Endothelial cell of umbilical vein (primary cell): ENCODE measurements around the gene ZNF729. TPM values are rescaled to one million over a fixed set of nuclear protein-coding genes. Genes with fewer than 3 reads are reported as not detected.

Experiments
- BruUV-seq: library from RNA; stranded (reverse); fragments of 400-500 nt; replicated peaks from 2 replicates; lab custom pipeline; 2021; lab: Mats Ljungman, UMichigan
- CTCF ChIA-PET: fragments of 300-600, 350-600 bp; sonication (Branson Sonifier 250); formaldehyde crosslinking; loops from one replicate; lab custom pipeline; 2021; ENCODE audit warnings: antibody characterized with exemption, inconsistent platforms; lab: Charles Lee
- POLR2A ChIA-PET: fragments of 300-600, 350-600 bp; sonication (Branson Sonifier 250); formaldehyde crosslinking; loops from one replicate; lab custom pipeline; 2021; ENCODE audit warnings: antibody characterized with exemption, inconsistent platforms; lab: Charles Lee
- DNase-seq: peaks from one replicate; pipeline ENCODE4 v3.0.0-alpha.2; 2011; ENCODE audit warnings: low read depth, low spot score
- FAIRE-seq: peaks from 2 replicates; lab custom pipeline; 2011; peaks lifted over from hg19 to GRCh38; lab: Jason Lieb, UNC
- H2AFZ ChIP-seq: 2 replicates; pipeline ENCODE4 v1.6.0; 2012; ENCODE audit warnings: low read depth, low read length, control low read depth, inconsistent platforms
- H3K27ac ChIP-seq: 2 replicates; pipeline ENCODE4 v1.5.1; 2011; ENCODE audit warnings: low read depth, mild to moderate bottlenecking, control low read depth, low read length, moderate library complexity; ENCODE audit not compliant: insufficient read depth
- H3K27me3 ChIP-seq, 2 experiments: 2 replicates each; pipeline versions ENCODE4 v1.6.0 to v1.6.1; 2011; ENCODE audit warnings: low read length in 2 of 2, mixed read lengths in 1 of 2; ENCODE audit not compliant: control insufficient read depth in 2 of 2, insufficient read depth in 2 of 2
- H3K36me3 ChIP-seq, 2 experiments: 2 replicates in 1 of 2; 3 replicates in 1 of 2; pipeline ENCODE4 v1.5.1; 2011; ENCODE audit warnings: low read length in 2 of 2, mild to moderate bottlenecking in 1 of 2, moderate library complexity in 1 of 2; ENCODE audit not compliant: control insufficient read depth in 2 of 2, insufficient read depth in 2 of 2; ENCODE audit errors: extremely low read depth in 1 of 2
- H3K4me1 ChIP-seq: 3 replicates; pipeline ENCODE4 v1.5.1; 2011; ENCODE audit warnings: mild to moderate bottlenecking, low read length; ENCODE audit not compliant: control insufficient read depth, insufficient read depth; ENCODE audit errors: extremely low read depth
- H3K4me2 ChIP-seq: 2 replicates; pipeline ENCODE4 v1.6.1; 2011; ENCODE audit warnings: low read length, control low read depth, mixed read lengths; ENCODE audit not compliant: insufficient read depth
- H3K4me3 ChIP-seq, 3 experiments: fragments of 200-600 bp in 1 of 3; sonication (generic), shearing (Covaris generic) in 1 of 3; replicated peaks in 1 of 3; 2 replicates each; pipeline ENCODE4 v1.5.1; 2011 to 2016; ENCODE audit warnings: control low read depth in 3 of 3, low read length in 3 of 3, mild to moderate bottlenecking in 2 of 3, inconsistent platforms in 1 of 3, low read depth in 1 of 3, moderate library complexity in 1 of 3; ENCODE audit not compliant: insufficient read depth in 1 of 3
- H3K79me2 ChIP-seq: 2 replicates; pipeline ENCODE4 v1.6.0; 2012; ENCODE audit warnings: low read length, inconsistent platforms; ENCODE audit not compliant: control insufficient read depth, insufficient read depth
- H3K9ac ChIP-seq: replicated peaks from 2 replicates; pipeline ENCODE3; 2011; ENCODE audit warnings: low read length, control low read depth; ENCODE audit not compliant: insufficient read depth; ENCODE audit errors: extremely low read depth
- H3K9me1 ChIP-seq: replicated peaks from 3 replicates; pipeline ENCODE4 v1.6.0; 2011; ENCODE audit warnings: mild to moderate bottlenecking, low read length; ENCODE audit not compliant: control insufficient read depth, insufficient read depth; ENCODE audit errors: extremely low read depth
- H3K9me3 ChIP-seq: replicated peaks from 2 replicates; pipeline ENCODE4 v1.5.1; 2012; ENCODE audit warnings: low read length, inconsistent platforms; ENCODE audit not compliant: control insufficient read depth, insufficient read depth
- H4K20me1 ChIP-seq: replicated peaks from 2 replicates; pipeline ENCODE3; 2011; ENCODE audit warnings: mild to moderate bottlenecking, low read length; ENCODE audit not compliant: control insufficient read depth, insufficient read depth; ENCODE audit errors: extremely low read depth
- EZH2 ChIP-seq: IDR thresholded peaks from 2 replicates; pipeline ENCODE4 v1.6.1; 2012; ENCODE audit warnings: borderline replicate concordance, low read depth, mild to moderate bottlenecking, moderate library complexity, low read length, inconsistent platforms; ENCODE audit not compliant: severe bottlenecking
- FOS ChIP-seq: IDR thresholded peaks from 2 replicates; pipeline ENCODE4 v1.6.1; 2011; ENCODE audit warnings: mild to moderate bottlenecking, low read length, moderate library complexity, borderline replicate concordance; ENCODE audit not compliant: insufficient read depth
- GATA2 ChIP-seq: IDR thresholded peaks from 2 replicates; pipeline ENCODE4 v1.7.0; 2011; ENCODE audit warnings: low read depth, mild to moderate bottlenecking, moderate library complexity, mixed read lengths, low read length; ENCODE audit not compliant: insufficient read length, insufficient read depth
- JUN ChIP-seq: IDR thresholded peaks from 2 replicates; pipeline ENCODE4 v1.6.1; 2011; ENCODE audit warnings: borderline replicate concordance, low read depth; ENCODE audit not compliant: insufficient read length, insufficient read depth
- MYC ChIP-seq: IDR thresholded peaks from one replicate; pipeline ENCODE4 v1.6.1; 2011; ENCODE audit warnings: mild to moderate bottlenecking, low read depth, low read length
- POLR2A ChIP-seq: IDR thresholded peaks from 2 replicates; pipeline ENCODE4 v1.6.1; 2012; ENCODE audit warnings: low read depth, mild to moderate bottlenecking, control low read depth, low read length
- POLR2AphosphoS5 ChIP-seq: IDR thresholded peaks from 2 replicates; pipeline ENCODE4 v1.6.1; 2012; ENCODE audit warnings: low read depth, mild to moderate bottlenecking, control low read depth, low read length, moderate library complexity; ENCODE audit not compliant: insufficient read depth
- dilution Hi-C: fragments of 300-500 bp; cut with MboI; formaldehyde crosslinking; loops from one replicate; pipeline ENCODE4 v1.15.0; 2019; ENCODE audit warnings: low sequenced_read_pairs; ENCODE audit not compliant: extremely low pct_ligation_motif_present
- intact Hi-C: fragments of 100-400 bp; cut with micrococcal nuclease; formaldehyde crosslinking; loops from one replicate; pipeline ENCODE4 v1.10.0; 2022
- polyA plus RNA-seq, 4 experiments: library from polyadenylated mRNA; depleted of rRNA in 3 of 4; stranded (reverse) in 3 of 4; unstranded in 1 of 4; fragments of >200 nt; gene quantifications; 2 replicates each; pipeline versions ENCODE4 v1.2.1 to v1.2.3, GENCODE V29; 2011 to 2012; ENCODE audit warnings: missing spikeins in 1 of 4
- total RNA-seq: library from RNA; stranded (reverse); gene quantifications from 2 replicates; pipeline ENCODE4 v1.2.3, GENCODE V29; 2021
- TF ChIP-seq, protein P1 (sequence below), 2 donors: IDR thresholded peaks; 1 replicate in 1 of 2; 2 replicates in 1 of 2; pipeline ENCODE4 v1.5.1; 2011; ENCODE audit warnings: low read length in 2 of 2, mild to moderate bottlenecking in 2 of 2, moderate library complexity in 2 of 2, control low read depth in 1 of 2, inconsistent platforms in 1 of 2, low read depth in 1 of 2; ENCODE audit not compliant: insufficient read depth in 1 of 2; ENCODE audit errors: extremely low read depth in 1 of 2
- TF ChIP-seq, protein P2 (sequence below): IDR thresholded peaks from 2 replicates; pipeline ENCODE4 v1.6.1; 2011; ENCODE audit not compliant: insufficient read depth, insufficient read length

ZNF729 gene
- total and polyA plus RNA-seq, 2 donors (not counting 3 experiments of a cell fraction or from before 2014, with no cell fraction given), result not detected

GRCh38 chr19:22327321-22327720 is 41.1 kb downstream of the ZNF729 start:
- Histone ChIP-seq H3K4me2 (no peak overlapping the region), H3K4me1 (no peaks in the 10 kb centered on the region), H4K20me1 (no peaks in the 10 kb centered on the region), H3K27me3 (no peaks in the 10 kb centered on the region), H2AFZ (no peak overlapping the region), H3K9ac (no peak overlapping the region), H3K79me2 (no peaks in the 10 kb centered on the region), H3K36me3 (no peaks in the 10 kb centered on the region), H3K4me3 (no peak overlapping the region), H3K27ac (no peak overlapping the region), H3K9me3 (peaks cover 12% of the 10 kb centered on the region), H3K9me1 (no peaks in the 10 kb centered on the region)
- ChIA-PET CTCF (no interaction called here), POLR2A (no interaction called here)
- intact Hi-C loops (no loop called here), dilution Hi-C loops (no loop called here)
- DNase-seq (no peak), FAIRE-seq (no peak)
- no TSS peak for BruUV-seq
- no peak for TF ChIP-seq MYC
- TF ChIP-seq, protein P1, sequence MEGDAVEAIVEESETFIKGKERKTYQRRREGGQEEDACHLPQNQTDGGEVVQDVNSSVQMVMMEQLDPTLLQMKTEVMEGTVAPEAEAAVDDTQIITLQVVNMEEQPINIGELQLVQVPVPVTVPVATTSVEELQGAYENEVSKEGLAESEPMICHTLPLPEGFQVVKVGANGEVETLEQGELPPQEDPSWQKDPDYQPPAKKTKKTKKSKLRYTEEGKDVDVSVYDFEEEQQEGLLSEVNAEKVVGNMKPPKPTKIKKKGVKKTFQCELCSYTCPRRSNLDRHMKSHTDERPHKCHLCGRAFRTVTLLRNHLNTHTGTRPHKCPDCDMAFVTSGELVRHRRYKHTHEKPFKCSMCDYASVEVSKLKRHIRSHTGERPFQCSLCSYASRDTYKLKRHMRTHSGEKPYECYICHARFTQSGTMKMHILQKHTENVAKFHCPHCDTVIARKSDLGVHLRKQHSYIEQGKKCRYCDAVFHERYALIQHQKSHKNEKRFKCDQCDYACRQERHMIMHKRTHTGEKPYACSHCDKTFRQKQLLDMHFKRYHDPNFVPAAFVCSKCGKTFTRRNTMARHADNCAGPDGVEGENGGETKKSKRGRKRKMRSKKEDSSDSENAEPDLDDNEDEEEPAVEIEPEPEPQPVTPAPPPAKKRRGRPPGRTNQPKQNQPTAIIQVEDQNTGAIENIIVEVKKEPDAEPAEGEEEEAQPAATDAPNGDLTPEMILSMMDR (IDR thresholded peaks at IDR 0.05; ENCODE audit: extremely low read depth in 1 of 2, insufficient read depth in 1 of 2, low read depth in 1 of 2, low read length in 2 of 2), result no peak
- no peak for TF ChIP-seq GATA2
- no peak for TF ChIP-seq EZH2
- TF ChIP-seq FOS, result no peak
- TF ChIP-seq POLR2A, result no peak
- TF ChIP-seq POLR2AphosphoS5, result no peak
- TF ChIP-seq, protein P2, sequence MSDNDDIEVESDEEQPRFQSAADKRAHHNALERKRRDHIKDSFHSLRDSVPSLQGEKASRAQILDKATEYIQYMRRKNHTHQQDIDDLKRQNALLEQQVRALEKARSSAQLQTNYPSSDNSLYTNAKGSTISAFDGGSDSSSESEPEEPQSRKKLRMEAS, result no peak
- TF ChIP-seq JUN, result no peak
